Activated CD8-positive, alpha-beta memory T cell treated with anti-CD3 and anti-CD28 coated beads for 24 hours (primary cell): ENCODE measurements around the gene IGSF1.

ENCODE experiments used
- DNase-seq: peaks from one replicate; pipeline ENCODE4 v3.0.0-alpha.2; 2020

IGSF1 gene

GRCh38 chrX:131288738-131289511 lies at the start of gene IGSF1:
TSS of gene IGSF1 (minus strand) at chrX:131289306. CDS start at chrX:131286674, 2,632 bp downstream.
- DNase-seq: no peak

- DNase-seq: no peak
Observed at GRCh38 chrX:131332331-131332730, 43.2 kb upstream of the IGSF1 start.

- DNase-seq: no peak
Observed at GRCh38 chrX:131331152-131331551, 42.0 kb upstream of the IGSF1 start.

GRCh38 chrX:131330735-131331134 lies 41.6 kb upstream of the IGSF1 start:
- no peak for DNase-seq

- DNase-seq: no peak
Observed at GRCh38 chrX:131322651-131323050, 33.5 kb upstream of the IGSF1 start.

GRCh38 chrX:131317326-131317725 lies 28.2 kb upstream of the IGSF1 start:
- no peak for DNase-seq

GRCh38 chrX:131316260-131316659 lies 27.2 kb upstream of the IGSF1 start:
- no peak for DNase-seq

- DNase-seq: no peak
Observed at GRCh38 chrX:131308980-131309379, 19.9 kb upstream of the IGSF1 start.

GRCh38 chrX:131306601-131307000 lies 17.5 kb upstream of the IGSF1 start:
- DNase-seq: no peak

- DNase-seq: no peak
Observed at GRCh38 chrX:131305926-131306325, 16.8 kb upstream of the IGSF1 start.

GRCh38 chrX:131302701-131303100 lies 13.6 kb upstream of the IGSF1 start:
- no peak for DNase-seq

- DNase-seq: no peak
Observed at GRCh38 chrX:131301155-131301554, 12.0 kb upstream of the IGSF1 start.

- DNase-seq: no peak
Observed at GRCh38 chrX:131298846-131299245, 9.7 kb upstream of the IGSF1 start.

- no peak for DNase-seq
Observed at GRCh38 chrX:131298036-131298435, 8.9 kb upstream of the IGSF1 start.

GRCh38 chrX:131289527-131289926 lies 421 bp upstream of the IGSF1 start:
- DNase-seq: no peak

GRCh38 chrX:131288188-131288587 lies 918 bp downstream of the IGSF1 start:
- no peak for DNase-seq

- DNase-seq: no peak
Observed at GRCh38 chrX:131287560-131288179, 1.4 kb downstream of the IGSF1 start.

- no peak for DNase-seq
Observed at GRCh38 chrX:131279617-131280016, 9.5 kb downstream of the IGSF1 start.

- DNase-seq: no peak
Observed at GRCh38 chrX:131279197-131279596, 9.9 kb downstream of the IGSF1 start.

GRCh38 chrX:131277543-131278136 lies 11.5 kb downstream of the IGSF1 start:
- DNase-seq: no peak

GRCh38 chrX:131273011-131273410 lies 16.1 kb downstream of the IGSF1 start:
- no peak for DNase-seq

GRCh38 chrX:131271826-131272225 lies 17.3 kb downstream of the IGSF1 start:
- no peak for DNase-seq

- no peak for DNase-seq
Observed at GRCh38 chrX:131271274-131271673, 17.8 kb downstream of the IGSF1 start.

GRCh38 chrX:131270080-131270479 lies 19.0 kb downstream of the IGSF1 start:
- DNase-seq: no peak
